Nephron (organoid): ENCODE measurements around the gene FAM114A1.
"Not testable (repeated sequence)": the region's sequence is repeated elsewhere in the genome, so short reads cannot be mapped to it uniquely, and the experiment has no call there.

Experiments
- H3K27ac Mint-ChIP-seq, 3 experiments: 2 replicates each; pipeline ENCODE4 v1.8.0; 2020; ENCODE audit warnings: mixed read lengths in 3 of 3, mild to moderate bottlenecking in 2 of 3, moderate library complexity in 1 of 3
- H3K27me3 Mint-ChIP-seq: 2 replicates; pipeline ENCODE4 v1.8.0; 2021; ENCODE audit warnings: low read depth, mild to moderate bottlenecking, moderate library complexity, mixed read lengths
- H3K36me3 Mint-ChIP-seq: 2 replicates; pipeline ENCODE4 v1.8.0; 2020; ENCODE audit warnings: low read depth, mixed read lengths
- H3K4me1 Mint-ChIP-seq: 2 replicates; pipeline ENCODE4 v1.8.0; 2020; ENCODE audit warnings: mixed read lengths
- H3K4me3 Mint-ChIP-seq, 3 experiments: 2 replicates each; pipeline ENCODE4 v1.8.0; 2020; ENCODE audit warnings: mild to moderate bottlenecking in 3 of 3, mixed read lengths in 3 of 3, moderate library complexity in 2 of 3
- H3K9me3 Mint-ChIP-seq: 2 replicates; pipeline ENCODE4 v1.8.0; 2020; ENCODE audit warnings: mixed read lengths
- CTCF ChIP-seq, 3 experiments: fragments of 200-600 bp; sonication (generic); IDR thresholded peaks; one replicate each; pipeline ENCODE4 v1.5.0; 2021; ENCODE audit warnings: antibody characterized with exemption in 3 of 3; ENCODE audit not compliant: unreplicated experiment in 3 of 3

FAM114A1 gene

GRCh38 chr4:38914854-38915253, 47.2 kb downstream of the FAM114A1 start:
- H3K27ac Mint-ChIP-seq, result no peak overlapping the region
- no peaks in the 10 kb centered on the region for H3K27me3 Mint-ChIP-seq
- H3K4me1 Mint-ChIP-seq, result no peaks in the 10 kb centered on the region
- TF ChIP-seq CTCF (IDR thresholded peaks at IDR 0.05; ENCODE audit: unreplicated experiment in 3 of 3), result no peak
- no peaks in the 10 kb centered on the region for H3K9me3 Mint-ChIP-seq
- H3K4me3 Mint-ChIP-seq, result no peak overlapping the region
- peaks cover 59% of the 10 kb centered on the region for H3K36me3 Mint-ChIP-seq

DNA sequence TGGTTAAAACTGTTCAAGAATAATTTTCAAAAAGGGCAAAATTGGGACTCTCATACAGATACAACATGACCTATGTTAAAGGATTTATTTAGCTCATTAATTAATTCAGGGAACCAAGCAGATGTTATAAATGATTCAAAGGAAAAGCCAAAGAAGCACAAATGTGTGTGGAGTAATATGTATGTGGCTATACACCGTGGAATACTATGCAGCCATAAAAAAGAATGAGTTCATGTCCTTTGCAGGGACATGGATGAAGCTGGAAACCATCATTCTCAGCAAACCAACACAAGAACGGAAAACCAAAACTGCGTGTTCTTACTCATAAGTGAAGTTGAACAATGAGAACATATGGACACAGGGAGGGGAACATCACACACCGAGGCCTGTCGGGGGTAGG, 48.7 kb downstream of the FAM114A1 start:
- H3K27me3 Mint-ChIP-seq, H3K4me1 Mint-ChIP-seq, H3K4me3 Mint-ChIP-seq, H3K9me3 Mint-ChIP-seq, H3K27ac Mint-ChIP-seq: not testable (repeated sequence)
- peaks cover 56% of the 10 kb centered on the region for H3K36me3 Mint-ChIP-seq

DNA sequence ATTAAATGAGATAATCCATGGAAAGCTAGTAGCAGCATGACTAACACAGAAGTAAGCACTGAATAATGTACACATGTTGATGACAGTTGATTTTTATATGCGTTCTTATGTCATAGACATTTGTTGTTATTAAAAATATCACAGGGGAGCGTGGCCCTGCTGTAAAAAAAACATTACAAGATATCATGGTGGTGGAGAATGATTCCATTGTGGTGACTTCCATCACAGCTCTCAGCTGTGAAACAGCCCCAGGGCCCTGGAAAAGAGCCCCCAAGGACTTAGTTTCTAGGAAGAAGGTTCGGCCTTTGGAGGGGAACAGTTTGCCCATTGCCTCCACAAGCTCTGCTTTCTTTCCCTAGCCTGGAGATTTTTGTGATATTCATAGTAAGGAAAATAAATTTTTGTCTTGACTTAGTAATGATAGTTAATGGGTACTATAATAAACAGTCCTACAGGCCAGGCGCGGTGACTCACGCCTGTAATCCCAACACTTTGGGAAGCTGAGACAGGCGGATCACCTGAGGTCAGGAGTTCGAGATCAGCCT, 49.9 kb downstream of the FAM114A1 start:
- H3K36me3 Mint-ChIP-seq, result peaks cover 52% of the 10 kb centered on the region
- no peaks in the 10 kb centered on the region for H3K27me3 Mint-ChIP-seq
- H3K27ac Mint-ChIP-seq, result no peak overlapping the region
- H3K4me3 Mint-ChIP-seq, result no peak overlapping the region
- H3K4me1 Mint-ChIP-seq, result no peaks in the 10 kb centered on the region
- no peaks in the 10 kb centered on the region for H3K9me3 Mint-ChIP-seq
- TF ChIP-seq CTCF (IDR thresholded peaks at IDR 0.05; ENCODE audit: unreplicated experiment in 3 of 3), result no peak

GRCh38 chr4:38919494-38919893, 51.9 kb downstream of the FAM114A1 start:
- no peak overlapping the region for H3K4me3 Mint-ChIP-seq
- no peak for TF ChIP-seq CTCF (IDR thresholded peaks at IDR 0.05; ENCODE audit: unreplicated experiment in 3 of 3)
- no peaks in the 10 kb centered on the region for H3K27me3 Mint-ChIP-seq
- peaks cover 5% of the 10 kb centered on the region for H3K4me1 Mint-ChIP-seq
- H3K9me3 Mint-ChIP-seq, result no peaks in the 10 kb centered on the region
- H3K36me3 Mint-ChIP-seq, result peaks cover 45% of the 10 kb centered on the region
- H3K27ac Mint-ChIP-seq, result no peak overlapping the region

DNA sequence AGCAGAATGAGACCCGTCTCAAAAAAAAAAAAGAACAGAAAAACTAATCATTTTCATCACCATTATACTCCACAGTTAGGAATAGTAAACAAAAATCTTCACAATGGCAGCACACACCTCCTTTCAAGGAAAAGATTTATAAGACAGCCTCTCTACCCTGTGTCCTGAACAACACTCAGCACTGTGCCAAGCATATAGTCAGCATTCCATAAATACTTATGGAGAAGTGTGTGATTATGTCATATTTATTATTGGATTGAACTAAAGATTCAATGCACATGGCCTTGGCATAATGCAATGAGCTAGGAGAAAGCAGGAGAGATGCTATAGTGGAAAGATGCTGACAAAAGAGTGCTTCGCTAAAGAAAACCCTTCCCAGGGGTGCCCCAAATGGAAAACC, 52.6 kb downstream of the FAM114A1 start:
- H3K4me3 Mint-ChIP-seq, result no peak overlapping the region
- H3K9me3 Mint-ChIP-seq, result no peaks in the 10 kb centered on the region
- H3K4me1 Mint-ChIP-seq, result peaks cover 5% of the 10 kb centered on the region
- TF ChIP-seq CTCF (IDR thresholded peaks at IDR 0.05; ENCODE audit: unreplicated experiment in 3 of 3), result no peak
- no peaks in the 10 kb centered on the region for H3K27me3 Mint-ChIP-seq
- no peak overlapping the region for H3K27ac Mint-ChIP-seq
- H3K36me3 Mint-ChIP-seq, result peaks cover 40% of the 10 kb centered on the region

GRCh38 chr4:38920677-38921076, 53.1 kb downstream of the FAM114A1 start:
- Mint-ChIP-seq H3K27me3 (no peaks in the 10 kb centered on the region), H3K27ac (no peak overlapping the region), H3K4me1 (peaks cover 10% of the 10 kb centered on the region), H3K9me3 (no peaks in the 10 kb centered on the region), H3K36me3 (peaks cover 35% of the 10 kb centered on the region), H3K4me3 (no peak overlapping the region)
- no peak for TF ChIP-seq CTCF (IDR thresholded peaks at IDR 0.05; ENCODE audit: unreplicated experiment in 3 of 3)
